Hepatocyte (in vitro differentiated cells): ENCODE data around the gene GRID1. TPM values are rescaled to one million over a fixed set of nuclear protein-coding genes. Genes with fewer than 3 reads are reported as not detected.

Experiments
- DNase-seq: peaks from one replicate; pipeline ENCODE4 v3.0.0-alpha.2; 2016; ENCODE audit warnings: low spot score
- H2AFZ ChIP-seq: fragments of 200-600 bp; sonication (generic); 2 replicates; pipeline ENCODE4 v1.6.0; 2016; ENCODE audit warnings: antibody characterized with exemption, mild to moderate bottlenecking
- H3K27ac ChIP-seq: fragments of 200-600 bp; sonication (generic); 2 replicates; pipeline ENCODE4 v1.5.1; 2016; ENCODE audit warnings: mild to moderate bottlenecking
- H3K27me3 ChIP-seq: fragments of 200-600 bp; sonication (generic); 2 replicates; pipeline ENCODE4 v1.6.1; 2016
- H3K36me3 ChIP-seq: fragments of 200-600 bp; sonication (generic); replicated peaks from 2 replicates; pipeline ENCODE4 v1.5.1; 2016; ENCODE audit warnings: low read depth; ENCODE audit not compliant: insufficient read depth
- H3K4me1 ChIP-seq: fragments of 200-600 bp; sonication (generic); 2 replicates; pipeline ENCODE4 v1.5.1; 2016; ENCODE audit warnings: mild to moderate bottlenecking, moderate library complexity; ENCODE audit not compliant: insufficient read depth
- H3K4me2 ChIP-seq: fragments of 200-600 bp; sonication (generic); 2 replicates; pipeline ENCODE4 v1.6.0; 2016
- H3K4me3 ChIP-seq: fragments of 200-600 bp; sonication (generic); 2 replicates; pipeline ENCODE4 v1.5.1; 2016; ENCODE audit warnings: mild to moderate bottlenecking
- H3K79me2 ChIP-seq: fragments of 200-600 bp; sonication (generic); 2 replicates; pipeline ENCODE4 v1.6.0; 2017; ENCODE audit warnings: mild to moderate bottlenecking
- H3K9me2 ChIP-seq: fragments of 200-600 bp; sonication (generic); replicated peaks from 2 replicates; pipeline ENCODE4 v1.6.0; 2017; ENCODE audit warnings: mild to moderate bottlenecking; ENCODE audit not compliant: insufficient read depth
- H3K9me3 ChIP-seq: fragments of 200-600 bp; sonication (generic); 2 replicates; pipeline ENCODE4 v1.5.1; 2016; ENCODE audit warnings: low read depth, mild to moderate bottlenecking
- H4K20me1 ChIP-seq: fragments of 200-600 bp; sonication (generic); 2 replicates; pipeline ENCODE4 v1.6.0; 2016; ENCODE audit warnings: mild to moderate bottlenecking; ENCODE audit not compliant: insufficient read depth, poor library complexity, severe bottlenecking
- EZH2 ChIP-seq: fragments of 200-600 bp; sonication (generic); IDR thresholded peaks from 2 replicates; pipeline ENCODE4 v1.6.1; 2016; ENCODE audit warnings: antibody characterized with exemption, mild to moderate bottlenecking, borderline replicate concordance
- EZH2phosphoT487 ChIP-seq: fragments of 200-600 bp; sonication (generic); IDR thresholded peaks from one replicate; pipeline ENCODE4 v1.6.1; 2018; ENCODE audit warnings: antibody characterized with exemption, mild to moderate bottlenecking, low read depth, moderate library complexity; ENCODE audit not compliant: unreplicated experiment, severe bottlenecking
- WGBS: methylation state at CpG from one replicate; pipeline ENCODE4 v1.1.6; 2016; ENCODE audit warnings: low lambda C conversion rate; ENCODE audit errors: missing lambda C conversion rate; 5-methylcytosine and 5-hydroxymethylcytosine counted together
- polyA plus RNA-seq: library from polyadenylated mRNA; unstranded; fragments of >200 nt; fragmentation: Nextera tagmentation; extraction: Ambion mirVana; gene quantifications from 2 replicates; pipeline ENCODE4 v1.2.1, GENCODE V29; 2016
- total RNA-seq: library from RNA; depleted of rRNA; stranded (reverse); fragments of >200 nt; gene quantifications from 2 replicates; pipeline ENCODE4 v1.2.3, GENCODE V29; 2014
- TF ChIP-seq, protein P1 (sequence below): fragments of 200-600 bp; sonication (generic); IDR thresholded peaks from 2 replicates; pipeline ENCODE4 v1.5.1; 2016; ENCODE audit warnings: antibody characterized with exemption, mild to moderate bottlenecking; ENCODE audit not compliant: poor library complexity

The GRID1 gene
- total and polyA plus RNA-seq, 2 experiments from 2014 or later: 0.07 to 0.37 TPM

DNA sequence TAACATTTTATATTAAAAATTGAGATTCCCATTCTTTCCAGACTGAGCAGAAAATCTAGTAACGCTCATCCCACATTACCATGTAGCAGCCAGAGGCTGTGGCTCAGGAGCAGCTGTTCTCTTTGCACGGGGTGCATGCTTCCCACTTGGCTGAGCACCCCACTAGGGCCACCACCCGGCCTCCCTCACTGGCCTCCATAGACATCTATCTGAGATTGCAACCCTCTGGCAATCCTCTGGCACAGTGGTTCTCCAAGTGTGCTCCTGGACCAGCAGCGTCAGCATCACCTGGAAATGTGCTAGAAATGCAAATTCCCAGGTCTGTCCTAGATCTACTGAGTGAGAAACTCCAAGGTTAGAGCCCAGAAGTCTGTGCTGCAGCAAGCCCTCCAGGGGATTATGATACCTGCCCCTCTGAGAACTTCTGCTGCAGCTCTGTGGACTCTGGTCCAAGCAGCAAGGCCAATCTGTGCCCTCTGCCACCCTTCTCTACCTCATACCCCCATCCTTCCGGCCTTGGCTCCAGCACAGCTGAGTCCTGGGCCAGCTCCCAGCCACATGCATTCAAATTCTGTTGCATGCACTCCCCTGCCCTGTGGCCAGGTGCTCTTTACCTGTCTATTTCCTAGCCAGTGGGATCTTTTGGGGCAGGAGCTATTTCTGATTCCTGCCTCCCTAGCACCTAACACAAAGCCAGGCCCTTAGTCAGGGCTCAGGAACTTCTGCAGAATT lies 301.5 kb downstream of the GRID1 start:
- H3K27ac ChIP-seq: no peak overlapping the region
- H2AFZ ChIP-seq: no peak overlapping the region
- H3K4me1 ChIP-seq: no peaks in the 10 kb centered on the region
- no peaks in the 10 kb centered on the region for H4K20me1 ChIP-seq
- no peaks in the 10 kb centered on the region for H3K79me2 ChIP-seq
- no peaks in the 10 kb centered on the region for H3K27me3 ChIP-seq
- H3K4me2 ChIP-seq: no peak overlapping the region
- H3K9me2 ChIP-seq: no peaks in the 10 kb centered on the region
- no peaks in the 10 kb centered on the region for H3K9me3 ChIP-seq
- DNase-seq: no peak
- TF ChIP-seq, protein P1, sequence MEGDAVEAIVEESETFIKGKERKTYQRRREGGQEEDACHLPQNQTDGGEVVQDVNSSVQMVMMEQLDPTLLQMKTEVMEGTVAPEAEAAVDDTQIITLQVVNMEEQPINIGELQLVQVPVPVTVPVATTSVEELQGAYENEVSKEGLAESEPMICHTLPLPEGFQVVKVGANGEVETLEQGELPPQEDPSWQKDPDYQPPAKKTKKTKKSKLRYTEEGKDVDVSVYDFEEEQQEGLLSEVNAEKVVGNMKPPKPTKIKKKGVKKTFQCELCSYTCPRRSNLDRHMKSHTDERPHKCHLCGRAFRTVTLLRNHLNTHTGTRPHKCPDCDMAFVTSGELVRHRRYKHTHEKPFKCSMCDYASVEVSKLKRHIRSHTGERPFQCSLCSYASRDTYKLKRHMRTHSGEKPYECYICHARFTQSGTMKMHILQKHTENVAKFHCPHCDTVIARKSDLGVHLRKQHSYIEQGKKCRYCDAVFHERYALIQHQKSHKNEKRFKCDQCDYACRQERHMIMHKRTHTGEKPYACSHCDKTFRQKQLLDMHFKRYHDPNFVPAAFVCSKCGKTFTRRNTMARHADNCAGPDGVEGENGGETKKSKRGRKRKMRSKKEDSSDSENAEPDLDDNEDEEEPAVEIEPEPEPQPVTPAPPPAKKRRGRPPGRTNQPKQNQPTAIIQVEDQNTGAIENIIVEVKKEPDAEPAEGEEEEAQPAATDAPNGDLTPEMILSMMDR: no peak
- TF ChIP-seq EZH2phosphoT487: no peak
- no peak for TF ChIP-seq EZH2
- H3K4me3 ChIP-seq: no peak overlapping the region
- H3K36me3 ChIP-seq: no peaks in the 10 kb centered on the region
- WGBS: 86% methylated on average over 5 of the region's 5 CpGs

- no peak for DNase-seq
- Histone ChIP-seq H2AFZ (no peak overlapping the region), H3K79me2 (no peaks in the 10 kb centered on the region), H3K36me3 (no peaks in the 10 kb centered on the region), H3K4me1 (no peaks in the 10 kb centered on the region), H3K4me3 (no peak overlapping the region), H4K20me1 (no peaks in the 10 kb centered on the region), H3K4me2 (no peak overlapping the region), H3K9me3 (no peaks in the 10 kb centered on the region), H3K9me2 (no peaks in the 10 kb centered on the region), H3K27ac (no peak overlapping the region), H3K27me3 (no peaks in the 10 kb centered on the region)
- WGBS: 83% methylated on average over 3 of the region's 3 CpGs
- no peak for TF ChIP-seq EZH2phosphoT487
- TF ChIP-seq EZH2: no peak
- TF ChIP-seq, protein P1: no peak
Observed at GRCh38 chr10:86064219-86064618, 302.4 kb downstream of the GRID1 start.

DNA sequence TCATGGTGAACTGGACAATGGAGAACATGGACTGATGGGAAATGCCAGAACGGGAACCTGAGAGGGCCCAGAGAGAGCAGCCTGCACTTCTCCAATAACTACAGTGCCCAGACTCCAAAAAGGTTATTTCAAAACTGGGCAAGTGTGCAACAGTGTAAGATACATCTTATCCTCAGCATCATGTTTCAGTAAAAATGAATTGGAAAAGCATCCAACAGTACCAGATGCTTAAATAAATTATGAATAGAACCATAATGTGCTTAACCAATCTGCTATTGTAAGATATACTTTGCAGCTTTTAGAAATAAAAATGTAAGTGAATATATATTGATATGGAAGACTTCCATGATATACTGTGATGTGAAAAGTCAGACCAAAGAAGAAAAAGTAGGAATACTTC lies 303.3 kb downstream of the GRID1 start:
- no peaks in the 10 kb centered on the region for H3K9me2 ChIP-seq
- H2AFZ ChIP-seq: no peak overlapping the region
- no peaks in the 10 kb centered on the region for H3K9me3 ChIP-seq
- TF ChIP-seq, protein P1: no peak
- TF ChIP-seq EZH2: no peak
- TF ChIP-seq EZH2phosphoT487: no peak
- no peak overlapping the region for H3K27ac ChIP-seq
- H3K4me3 ChIP-seq: no peak overlapping the region
- DNase-seq: no peak
- no peaks in the 10 kb centered on the region for H3K4me1 ChIP-seq
- H3K79me2 ChIP-seq: no peaks in the 10 kb centered on the region
- no peaks in the 10 kb centered on the region for H3K36me3 ChIP-seq
- H3K27me3 ChIP-seq: no peaks in the 10 kb centered on the region
- no peak overlapping the region for H3K4me2 ChIP-seq
- H4K20me1 ChIP-seq: no peaks in the 10 kb centered on the region
- WGBS: 71% methylated on average over 1 of the region's 1 CpG
